ENCODE measurements around the gene HCRTR2.

Gene HCRTR2

GRCh38 chr6:55265409-55266114 lies 91.2 kb downstream of the HCRTR2 start:
- Histone ChIP-seq H3K9me3 (no peaks in the 10 kb centered on the region), H3K27me3 (no peaks in the 10 kb centered on the region), H3K36me3 (no peaks in the 10 kb centered on the region), H3K4me3 (no peak overlapping the region), H3K27ac (no peak overlapping the region), H3K4me1 (no peaks in the 10 kb centered on the region)
- TF ChIP-seq CTCF (IDR thresholded peaks at IDR 0.05), result no peak
- no peak for DNase-seq
- intact Hi-C loops (cut with DNase I; ENCODE audit: low total_unique reads), result no loop called here

GRCh38 chr6:55266896-55267295 lies 92.6 kb downstream of the HCRTR2 start:
- H3K27me3 ChIP-seq, result no peaks in the 10 kb centered on the region
- DNase-seq, result no peak
- H3K4me1 ChIP-seq, result no peaks in the 10 kb centered on the region
- H3K4me3 ChIP-seq, result no peak overlapping the region
- H3K36me3 ChIP-seq, result no peaks in the 10 kb centered on the region
- H3K27ac ChIP-seq, result no peak overlapping the region
- TF ChIP-seq CTCF (IDR thresholded peaks at IDR 0.05), result no peak
- intact Hi-C loops (cut with DNase I; ENCODE audit: low total_unique reads), result no loop called here
- H3K9me3 ChIP-seq, result no peaks in the 10 kb centered on the region

GRCh38 chr6:55276745-55277530 lies 102.6 kb downstream of the HCRTR2 start:
- Histone ChIP-seq H3K27ac (no peak overlapping the region), H3K27me3 (no peaks in the 10 kb centered on the region), H3K4me3 (no peak overlapping the region), H3K4me1 (no peaks in the 10 kb centered on the region), H3K36me3 (no peaks in the 10 kb centered on the region), H3K9me3 (no peaks in the 10 kb centered on the region)
- intact Hi-C loops (cut with DNase I; ENCODE audit: low total_unique reads), result no loop called here
- TF ChIP-seq CTCF (IDR thresholded peaks at IDR 0.05), result peak; percentile 20 to 30
- no peak for DNase-seq

- Histone ChIP-seq H3K27me3 (no peaks in the 10 kb centered on the region), H3K27ac (no peak overlapping the region), H3K4me3 (no peak overlapping the region), H3K9me3 (no peaks in the 10 kb centered on the region), H3K36me3 (no peaks in the 10 kb centered on the region), H3K4me1 (no peaks in the 10 kb centered on the region)
- DNase-seq, result no peak
- intact Hi-C loops (cut with DNase I; ENCODE audit: low total_unique reads), result no loop called here
- no peak for TF ChIP-seq CTCF (IDR thresholded peaks at IDR 0.05)
These were observed 103.3 kb downstream of the HCRTR2 start for GRCh38 chr6:55277646-55278045.

- no peak for TF ChIP-seq CTCF (IDR thresholded peaks at IDR 0.05)
- Histone ChIP-seq H3K27me3 (no peaks in the 10 kb centered on the region), H3K9me3 (no peaks in the 10 kb centered on the region), H3K4me3 (no peak overlapping the region), H3K27ac (no peak overlapping the region), H3K4me1 (no peaks in the 10 kb centered on the region), H3K36me3 (no peaks in the 10 kb centered on the region)
- intact Hi-C loops (cut with DNase I; ENCODE audit: low total_unique reads), result no loop called here
- DNase-seq, result no peak
These were observed 106.9 kb downstream of the HCRTR2 start for GRCh38 chr6:55281215-55281614.
